Sigmoid colon (tissue), 7 donors: ENCODE measurements around the gene BRF1. TPM values are rescaled to one million over a fixed set of nuclear protein-coding genes. Genes with fewer than 3 reads are reported as not detected.
A peak's percentile ranks its signal among the peaks of the same experiment; 100 is the strongest.
"Not testable (repeated sequence)": the region's sequence is repeated elsewhere in the genome, so short reads cannot be mapped to it uniquely, and the experiment has no call there.

Source experiments
- DNase-seq: peaks from one replicate; pipeline ENCODE4 v3.0.0-alpha.2; 2019
- H3K27ac ChIP-seq, 4 donors: fragments of 200-600 bp; sonication (generic); one replicate each; pipeline ENCODE4 v1.5.1; 2016 to 2019; ENCODE audit warnings: mild to moderate bottlenecking in 1 of 4
- H3K27me3 ChIP-seq, 3 donors: fragments of 200-600 bp; sonication (generic); one replicate each; pipeline ENCODE4 v1.5.1; 2019; ENCODE audit warnings: mild to moderate bottlenecking in 1 of 3
- H3K36me3 ChIP-seq, 4 donors: fragments of 200-600 bp; sonication (generic); one replicate each; pipeline ENCODE4 v1.5.1; 2016 to 2019
- H3K4me1 ChIP-seq, 4 donors: fragments of 200-600 bp; sonication (generic); one replicate each; pipeline ENCODE4 v1.5.1; 2017 to 2019
- H3K4me3 ChIP-seq, 4 donors: fragments of 200-600 bp; sonication (generic); one replicate each; pipeline ENCODE4 v1.5.1; 2017 to 2019; ENCODE audit warnings: mild to moderate bottlenecking in 2 of 4, moderate library complexity in 1 of 4
- H3K9me3 ChIP-seq, 4 donors: fragments of 200-600 bp in 3 of 4; sonication (generic) in 3 of 4; one replicate each; pipeline versions ENCODE4 v1.5.1 to v1.6.1; 2013 to 2019
- CTCF ChIP-seq, 4 experiments: fragments of 450-650 bp in 3 of 4; fragments of 200-600 bp in 1 of 4; IDR thresholded peaks; one replicate each; pipeline ENCODE4 v1.5.1; 2016 to 2019; ENCODE audit warnings: antibody characterized with exemption in 4 of 4, mild to moderate bottlenecking in 3 of 4, moderate library complexity in 2 of 4
- EP300 ChIP-seq, 4 donors: sonication (generic); formaldehyde crosslinking; IDR thresholded peaks; one replicate each; pipeline ENCODE4 v1.6.1; 2017; ENCODE audit warnings: antibody characterized with exemption in 4 of 4
- POLR2A ChIP-seq, 2 donors: fragments of 450-650 bp; IDR thresholded peaks; one replicate each; pipeline ENCODE4 v1.6.1; 2016; ENCODE audit warnings: antibody characterized with exemption in 2 of 2, mild to moderate bottlenecking in 2 of 2, moderate library complexity in 2 of 2
- POLR2AphosphoS5 ChIP-seq, 4 donors: sonication (generic); formaldehyde crosslinking; IDR thresholded peaks; one replicate each; pipeline ENCODE4 v1.6.1; 2017; ENCODE audit warnings: antibody characterized with exemption in 4 of 4
- WGBS, 2 donors: extraction: QIAGEN DNeasy Blood & Tissue Kit; methylation state at CpG; one replicate each; pipeline ENCODE4 v1.1.7; 2013; 5-methylcytosine and 5-hydroxymethylcytosine counted together
- intact Hi-C: fragments of 100-400 bp; cut with DNase I; formaldehyde crosslinking; loops from one replicate; pipeline ENCODE4 v1.15.1; 2023
- polyA plus RNA-seq, 3 donors: library from polyadenylated mRNA; stranded (reverse); fragments of 200-250 nt; gene quantifications; one replicate each; pipeline ENCODE4 v1.2.3, GENCODE V29; 2013
- total RNA-seq, 4 donors: library from RNA; depleted of rRNA; stranded (reverse); fragments of >200 nt; gene quantifications; one replicate each; pipeline ENCODE4 v1.1.0, GENCODE V29; 2016
- donor health status: healthy with polysubstance abuse.
- donor health status: Bipolar disorder and iron deficiency.
- donor health status: healthy.

Gene BRF1
- total and polyA plus RNA-seq, 7 donors: 9.0 to 39.2 (median 23.7) TPM

- intact Hi-C loops: no loop called here
- no peak for DNase-seq
- no peaks in the 10 kb centered on the region for H3K4me1 ChIP-seq
- H3K27ac ChIP-seq: no peak overlapping the region
- WGBS, 2 donors: 87 to 88% methylated on average over 4 of the region's 4 CpGs
- no peaks in the 10 kb centered on the region for H3K27me3 ChIP-seq
- no peaks in the 10 kb centered on the region for H3K9me3 ChIP-seq
- H3K4me3 ChIP-seq: no peak overlapping the region
- TF ChIP-seq POLR2AphosphoS5 (IDR thresholded peaks at IDR 0.05) (no peak), CTCF (IDR thresholded peaks at IDR 0.05) (no peak)
- H3K36me3 ChIP-seq: no peaks in the 10 kb centered on the region
These were observed 6.4 kb upstream of the BRF1 start for GRCh38 chr14:105307052-105307727.

- Histone ChIP-seq H3K4me1 (peaks cover 0 to 5% (median 2%) of the 10 kb centered on the region in 4 donors), H3K36me3 (no peaks in the 10 kb centered on the region), H3K27me3 (no peaks in the 10 kb centered on the region), H3K9me3 (no peaks in the 10 kb centered on the region), H3K27ac (no peak overlapping the region), H3K4me3 (no peak overlapping the region)
- TF ChIP-seq POLR2A (IDR thresholded peaks at IDR 0.05) (no peak), POLR2AphosphoS5 (IDR thresholded peaks at IDR 0.05) (no peak), EP300 (IDR thresholded peaks at IDR 0.05) (no peak), CTCF (IDR thresholded peaks at IDR 0.05) (no peak)
- no peak for DNase-seq
- WGBS, 2 donors: 79 to 81% methylated on average over 9 of the region's 9 CpGs
- intact Hi-C loops: no loop called here
These were observed 5.0 kb upstream of the BRF1 start for GRCh38 chr14:105305791-105306190.

- TF ChIP-seq POLR2A (IDR thresholded peaks at IDR 0.05): no peak
- no peak for TF ChIP-seq EP300 (IDR thresholded peaks at IDR 0.05)
- no peak for TF ChIP-seq CTCF (IDR thresholded peaks at IDR 0.05)
- no peak for TF ChIP-seq POLR2AphosphoS5 (IDR thresholded peaks at IDR 0.05)
- H3K4me1 ChIP-seq: peaks cover 0 to 5% (median 2%) of the 10 kb centered on the region in 4 donors
- WGBS, 2 donors: 72 to 88% methylated on average over 9 of the region's 9 CpGs
These were observed 4.5 kb upstream of the BRF1 start for GRCh38 chr14:105305345-105305744.

GRCh38 chr14:105304565-105304964 is 3.8 kb upstream of the BRF1 start:
- Histone ChIP-seq H3K27ac (no peak overlapping the region), H3K4me3 (no peak overlapping the region), H3K36me3 (no peaks in the 10 kb centered on the region), H3K9me3 (no peaks in the 10 kb centered on the region), H3K27me3 (no peaks in the 10 kb centered on the region), H3K4me1 (peaks cover 0 to 13% (median 7%) of the 10 kb centered on the region in 4 donors)
- no peak for TF ChIP-seq POLR2AphosphoS5 (IDR thresholded peaks at IDR 0.05)
- intact Hi-C loops: loop anchor here (5.0 kb wide), 1 partner anchor 212 kb away; no protein-coding TSS in a partner anchor
- DNase-seq: no peak
- 57 to 79% methylated on average over 9 of the region's 9 CpGs for WGBS, 2 donors

More at GRCh38 chr14:105305345-105305744, 4.5 kb upstream of the BRF1 start:
- no peak overlapping the region for H3K4me3 ChIP-seq
- no peak overlapping the region for H3K27ac ChIP-seq
- H3K36me3 ChIP-seq: no peaks in the 10 kb centered on the region
- no peaks in the 10 kb centered on the region for H3K9me3 ChIP-seq
- DNase-seq: no peak
- no peaks in the 10 kb centered on the region for H3K27me3 ChIP-seq
- intact Hi-C loops: no loop called here

- intact Hi-C loops: loop anchor here (5.0 kb wide), 1 partner anchor 212 kb away; no protein-coding TSS in a partner anchor
- TF ChIP-seq POLR2AphosphoS5 (IDR thresholded peaks at IDR 0.05): no peak
- no peak for TF ChIP-seq POLR2A (IDR thresholded peaks at IDR 0.05)
- no peak for TF ChIP-seq CTCF (IDR thresholded peaks at IDR 0.05)
- H3K9me3 ChIP-seq: no peaks in the 10 kb centered on the region
These were observed 3.1 kb upstream of the BRF1 start for GRCh38 chr14:105303949-105304348.

GRCh38 chr14:105301915-105302249 is 1.1 kb upstream of the BRF1 start:
- intact Hi-C loops: loop anchor here (1.0 to 5.0 kb wide), 2 partner anchors 12 to 210 kb away; partner anchors contain the start of gene PACS2
- Histone ChIP-seq H3K4me1 (peaks cover 0 to 27% (median 21%) of the 10 kb centered on the region in 4 donors), H3K27ac (peak overlapping the region; percentile 95 to 98 (median 98)), H3K4me3 (peak overlapping the region in 3 of 4 donors; percentile 64 to 88 (median 65))
- WGBS, 2 donors: 74 to 78% methylated on average over 11 of the region's 11 CpGs
- not testable (repeated sequence) for H3K9me3 ChIP-seq, DNase-seq, H3K36me3 ChIP-seq, H3K27me3 ChIP-seq

More at GRCh38 chr14:105303949-105304348, 3.1 kb upstream of the BRF1 start:
- Histone ChIP-seq H3K36me3 (no peaks in the 10 kb centered on the region), H3K4me3 (no peak overlapping the region), H3K27me3 (no peaks in the 10 kb centered on the region), H3K27ac (no peak overlapping the region), H3K4me1 (peaks cover 0 to 19% (median 13%) of the 10 kb centered on the region in 4 donors)
- 36 to 69% methylated on average over 6 of the region's 6 CpGs for WGBS, 2 donors
- DNase-seq: no peak
